ENCODE measurements around the gene RAI1.

GRCh38 chr17:17706140-17707060 lies 25.1 kb downstream of the RAI1 start:
- no peak for TF ChIP-seq CTCF (IDR thresholded peaks at IDR 0.05)
- no peak for TF ChIP-seq POLR2A (IDR thresholded peaks at IDR 0.05)
